K562 (cell line): ENCODE results near the gene ASMTL. TPM values are rescaled to one million over a fixed set of nuclear protein-coding genes. Genes with fewer than 3 reads are reported as not detected.

Source experiments
- ARNT ChIP-seq, 2 experiments: fragments of 450-650 bp; IDR thresholded peaks; 2 replicates each; pipeline ENCODE4 v1.6.1; 2016; ENCODE audit warnings: mild to moderate bottlenecking in 1 of 2
- BACH1 ChIP-seq: fragments of 200-800 bp; sonication (Bioruptor generic); IDR thresholded peaks from 2 replicates; pipeline ENCODE4 v1.6.1; 2016; ENCODE audit warnings: missing genetic modification characterization, missing compliant biosample characterization
- BRF2 ChIP-seq: IDR thresholded peaks from 3 replicates; pipeline ENCODE4 v1.6.1; 2011; ENCODE audit warnings: borderline replicate concordance, mild to moderate bottlenecking; ENCODE audit not compliant: insufficient read length, insufficient read depth
- CC2D1A ChIP-seq: fragments of 450-650 bp; IDR thresholded peaks from 2 replicates; pipeline ENCODE4 v1.6.1; 2017; ENCODE audit warnings: mild to moderate bottlenecking
- CHD4 ChIP-seq: fragments of 200-600 bp; sonication (generic); IDR thresholded peaks from 3 replicates; pipeline ENCODE4 v1.6.1; 2012; ENCODE audit warnings: low read depth, mild to moderate bottlenecking, mixed read lengths, low read length, inconsistent platforms; ENCODE audit not compliant: insufficient read depth, insufficient replicate concordance, poor library complexity, severe bottlenecking
- CREB3L1 ChIP-seq: fragments of 450-650 bp; IDR thresholded peaks from 2 replicates; pipeline ENCODE4 v1.6.1; 2014; ENCODE audit warnings: low read depth, mild to moderate bottlenecking, moderate library complexity, borderline replicate concordance
- EP400 ChIP-seq: fragments of 450-650 bp; IDR thresholded peaks from 2 replicates; pipeline ENCODE4 v1.6.1; 2017; ENCODE audit warnings: antibody characterized with exemption, mild to moderate bottlenecking, moderate library complexity
- ESRRA ChIP-seq: fragments of 450-650 bp; IDR thresholded peaks from 2 replicates; pipeline ENCODE4 v1.6.1; 2014; ENCODE audit warnings: low read depth, mild to moderate bottlenecking, moderate library complexity, borderline replicate concordance
- EWSR1 ChIP-seq: fragments of 450-650 bp; IDR thresholded peaks from 2 replicates; pipeline ENCODE4 v1.6.1; 2018; ENCODE audit warnings: borderline replicate concordance, mild to moderate bottlenecking, low read depth, moderate library complexity; ENCODE audit not compliant: partially characterized antibody
- MAFF ChIP-seq: IDR thresholded peaks from 2 replicates; pipeline ENCODE4 v1.6.1; 2012; ENCODE audit warnings: low read length, improper control_type of control experiment
- MEF2D ChIP-seq: conservative IDR thresholded peaks from 2 replicates; pipeline ENCODE4 v1.6.1; 2016; ENCODE audit warnings: low read depth, missing genetic modification characterization, missing compliant biosample characterization
- MTA1 ChIP-seq: fragments of 450-650 bp; IDR thresholded peaks from 2 replicates; pipeline ENCODE4 v1.6.1; 2017; ENCODE audit warnings: borderline replicate concordance
- NEUROD1 ChIP-seq: fragments of 150-350 bp; IDR thresholded peaks from 2 replicates; pipeline ENCODE4 v1.6.1; 2014; ENCODE audit warnings: borderline replicate concordance, low read length, low read depth; ENCODE audit not compliant: partially characterized antibody
- OTX1 ChIP-seq: fragments of 450-650 bp; formaldehyde crosslinking; IDR thresholded peaks from 2 replicates; pipeline ENCODE4 v1.4.0; 2022; ENCODE audit warnings: mild to moderate bottlenecking
- PHF20 ChIP-seq: fragments of 450-650 bp; IDR thresholded peaks from 2 replicates; pipeline ENCODE4 v1.6.1; 2018; ENCODE audit not compliant: partially characterized antibody
- POLR2AphosphoS2 ChIP-seq: IDR thresholded peaks from 2 replicates; pipeline ENCODE4 v1.6.1; 2012; ENCODE audit warnings: low read length, improper control_type of control experiment
- RBM22 ChIP-seq: fragments of 200-400 bp; formaldehyde crosslinking; IDR thresholded peaks from 2 replicates; pipeline ENCODE4 v1.6.1; 2018; ENCODE audit warnings: low read length, low read depth; ENCODE audit not compliant: poor library complexity, severe bottlenecking
- polyA plus RNA-seq, 8 experiments: library from polyadenylated mRNA; depleted of rRNA in 4 of 8; stranded (reverse) in 5 of 8; unstranded in 3 of 8; fragments of >200 nt; fragmentation: Nextera tagmentation in 2 of 8; fragmentation: Illumina TruSeq in 1 of 8; extraction: Ambion mirVana in 2 of 8; extraction: Trizol in 1 of 8; gene quantifications; 2 replicates each; pipeline versions ENCODE4 v1.2.1 to v1.2.3, GENCODE V29; 2011 to 2014; ENCODE audit warnings: inconsistent platforms in 1 of 8, missing spikeins in 1 of 8
- total RNA-seq, 7 experiments: library from RNA; depleted of rRNA in 6 of 7; stranded (reverse); fragments of >200 nt in 6 of 7; fragmentation: Illumina TruSeq in 2 of 7; extraction: Trizol in 2 of 7; gene quantifications; 2 replicates each; pipeline versions ENCODE4 v1.2.1 to v1.2.3, GENCODE V29; 2011 to 2021; ENCODE audit warnings: low replicate concordance in 1 of 7
- TF ChIP-seq, protein P1 (sequence below), 2 experiments: IDR thresholded peaks; 2 replicates each; pipeline ENCODE4 v1.6.1; 2012; ENCODE audit warnings: improper control_type of control experiment in 2 of 2, low read depth in 2 of 2, low read length in 2 of 2, borderline replicate concordance in 1 of 2
- TF ChIP-seq, protein P2 (sequence below): fragments of 450-650 bp; IDR thresholded peaks from 2 replicates; pipeline ENCODE4 v1.6.1; 2018; ENCODE audit warnings: mild to moderate bottlenecking, low read depth; ENCODE audit not compliant: partially characterized antibody
- TF ChIP-seq, protein P3 (sequence below): fragments of 450-650 bp; IDR thresholded peaks from 2 replicates; pipeline ENCODE4 v1.6.1; 2016; ENCODE audit warnings: low read depth, mild to moderate bottlenecking, moderate library complexity

Gene ASMTL
- total and polyA plus RNA-seq, 9 of the 15 experiments (the other 6 are each of a cell fraction or from before 2014, with no cell fraction given), result 0.56 to 20.6 (median 7.6) TPM

DNA sequence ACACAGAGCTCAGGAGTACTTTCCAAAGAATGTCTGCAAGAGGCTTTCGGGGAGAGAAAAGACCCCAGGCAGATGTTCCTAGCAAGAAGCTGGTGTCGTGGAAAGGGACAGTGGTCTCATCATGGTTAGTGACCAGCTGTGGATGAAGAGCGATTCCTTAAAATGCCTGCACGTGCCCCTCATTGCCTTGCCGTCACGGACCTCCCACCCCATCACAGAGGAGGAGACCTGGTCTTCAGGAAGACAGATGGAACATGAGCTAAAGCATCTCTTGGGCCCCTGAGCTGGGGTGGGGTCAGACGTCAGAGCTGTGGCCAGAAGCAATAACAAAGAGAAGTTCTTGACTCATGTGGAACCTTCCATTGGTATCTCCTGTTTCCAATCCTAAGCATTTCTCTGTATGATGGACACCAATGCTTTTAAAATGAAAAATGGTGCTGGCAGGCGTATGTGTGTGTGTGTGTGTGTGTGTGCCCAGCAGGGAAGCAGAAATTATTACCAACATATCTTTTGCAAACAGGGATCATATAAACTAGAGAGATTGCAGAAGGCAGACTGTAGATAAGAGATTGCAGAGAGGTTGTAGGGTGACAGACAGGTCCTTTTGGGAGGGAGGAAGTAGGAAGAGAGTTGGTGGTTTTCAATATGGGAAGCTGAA is 25.2 kb upstream of the ASMTL start (continued):
- TF ChIP-seq MTA1, result peak; percentile 75; the same call in 1 of the 2 replicates
- TF ChIP-seq, protein P1, sequence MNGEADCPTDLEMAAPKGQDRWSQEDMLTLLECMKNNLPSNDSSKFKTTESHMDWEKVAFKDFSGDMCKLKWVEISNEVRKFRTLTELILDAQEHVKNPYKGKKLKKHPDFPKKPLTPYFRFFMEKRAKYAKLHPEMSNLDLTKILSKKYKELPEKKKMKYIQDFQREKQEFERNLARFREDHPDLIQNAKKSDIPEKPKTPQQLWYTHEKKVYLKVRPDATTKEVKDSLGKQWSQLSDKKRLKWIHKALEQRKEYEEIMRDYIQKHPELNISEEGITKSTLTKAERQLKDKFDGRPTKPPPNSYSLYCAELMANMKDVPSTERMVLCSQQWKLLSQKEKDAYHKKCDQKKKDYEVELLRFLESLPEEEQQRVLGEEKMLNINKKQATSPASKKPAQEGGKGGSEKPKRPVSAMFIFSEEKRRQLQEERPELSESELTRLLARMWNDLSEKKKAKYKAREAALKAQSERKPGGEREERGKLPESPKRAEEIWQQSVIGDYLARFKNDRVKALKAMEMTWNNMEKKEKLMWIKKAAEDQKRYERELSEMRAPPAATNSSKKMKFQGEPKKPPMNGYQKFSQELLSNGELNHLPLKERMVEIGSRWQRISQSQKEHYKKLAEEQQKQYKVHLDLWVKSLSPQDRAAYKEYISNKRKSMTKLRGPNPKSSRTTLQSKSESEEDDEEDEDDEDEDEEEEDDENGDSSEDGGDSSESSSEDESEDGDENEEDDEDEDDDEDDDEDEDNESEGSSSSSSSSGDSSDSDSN (IDR thresholded peaks at IDR 0.05; ENCODE audit: borderline replicate concordance in 1 of 2, low read depth in 2 of 2, low read length in 2 of 2), result no peak
- no peak for TF ChIP-seq POLR2AphosphoS2
- peak; percentile 80 for TF ChIP-seq CC2D1A
- TF ChIP-seq CHD4, result no peak
- TF ChIP-seq EP400, result 0 out of 2 replicates have a peak, but pooled peaks have one; percentile 13
- no peak for TF ChIP-seq EWSR1
- peak in 1 of 2 experiments; percentile 51; a peak in 1 of 4 replicates for TF ChIP-seq ARNT (IDR thresholded peaks at IDR 0.05)
- TF ChIP-seq CREB3L1, result no peak
- TF ChIP-seq ESRRA, result no peak
- TF ChIP-seq MAFF, result no peak
- TF ChIP-seq NEUROD1, result no peak
- no peak for TF ChIP-seq BRF2
- TF ChIP-seq, protein P2, sequence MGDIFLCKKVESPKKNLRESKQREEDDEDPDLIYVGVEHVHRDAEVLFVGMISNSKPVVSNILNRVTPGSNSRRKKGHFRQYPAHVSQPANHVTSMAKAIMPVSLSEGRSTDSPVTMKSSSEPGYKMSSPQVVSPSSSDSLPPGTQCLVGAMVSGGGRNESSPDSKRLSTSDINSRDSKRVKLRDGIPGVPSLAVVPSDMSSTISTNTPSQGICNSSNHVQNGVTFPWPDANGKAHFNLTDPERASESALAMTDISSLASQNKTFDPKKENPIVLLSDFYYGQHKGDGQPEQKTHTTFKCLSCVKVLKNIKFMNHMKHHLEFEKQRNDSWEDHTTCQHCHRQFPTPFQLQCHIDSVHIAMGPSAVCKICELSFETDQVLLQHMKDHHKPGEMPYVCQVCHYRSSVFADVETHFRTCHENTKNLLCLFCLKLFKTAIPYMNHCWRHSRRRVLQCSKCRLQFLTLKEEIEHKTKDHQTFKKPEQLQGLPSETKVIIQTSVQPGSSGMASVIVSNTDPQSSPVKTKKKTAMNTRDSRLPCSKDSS, result no peak
- no peak for TF ChIP-seq BACH1 (tag)
- no peak for TF ChIP-seq RBM22
- TF ChIP-seq, protein P3, sequence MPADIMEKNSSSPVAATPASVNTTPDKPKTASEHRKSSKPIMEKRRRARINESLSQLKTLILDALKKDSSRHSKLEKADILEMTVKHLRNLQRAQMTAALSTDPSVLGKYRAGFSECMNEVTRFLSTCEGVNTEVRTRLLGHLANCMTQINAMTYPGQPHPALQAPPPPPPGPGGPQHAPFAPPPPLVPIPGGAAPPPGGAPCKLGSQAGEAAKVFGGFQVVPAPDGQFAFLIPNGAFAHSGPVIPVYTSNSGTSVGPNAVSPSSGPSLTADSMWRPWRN, result peak; percentile 68
- peak; percentile 68 for TF ChIP-seq MEF2D
- TF ChIP-seq OTX1 (CRISPR knock-in tag), result 0 out of 2 replicates have a peak, but pooled peaks have one; percentile 46
- no peak for TF ChIP-seq PHF20
